ENCODE results near the gene NOSIP. TPM values are rescaled to one million over a fixed set of nuclear protein-coding genes. Genes with fewer than 3 reads are reported as not detected.
A peak's percentile ranks its signal among the peaks of the same experiment; 100 is the strongest.

Gene NOSIP
- total and polyA plus RNA-seq, 9 donors = 31.0 to 70.1 (median 58.7) TPM

- intact Hi-C loops (cut with DNase I) = loop anchor here in 3 of 4 donors (5.0 to 10.0 kb wide), 3 partner anchors 44 to 1859 kb away; partner anchors contain the start of gene ADM5 (in 1 of the 3)
- 6 to 7% (median 6%) methylated on average over 25 to 27 of the region's 27 CpGs for WGBS, 3 donors
Measured at GRCh38 chr19:49593233-49594113, 13.1 kb upstream of the NOSIP start.

GRCh38 chr19:49592486-49593232 lies 12.3 kb upstream of the NOSIP start:
- Histone ChIP-seq H3K27ac (peak overlapping the region in 1 of 2 donors; percentile 45), H3K36me3 (no peaks in the 10 kb centered on the region), H3K27me3 (no peaks in the 10 kb centered on the region), H3K4me3 (peak overlapping the region; percentile 74), H3K4me1 (ENCODE audit: insufficient read depth) (peaks cover 3% of the 10 kb centered on the region), H3K9me3 (peaks cover 0 to 3% of the 10 kb centered on the region in 2 donors)
- TF ChIP-seq EP300 (IDR thresholded peaks at IDR 0.05) (no peak), CTCF (IDR thresholded peaks at IDR 0.05) (no peak), POLR2A (IDR thresholded peaks at IDR 0.05) (no peak)
- intact Hi-C loops (cut with DNase I) = loop anchor here in 3 of 4 donors (5.0 to 10.0 kb wide), 3 partner anchors 45 to 1858 kb away; partner anchors contain the start of gene ADM5 (in 1 of the 3)
- WGBS, 3 donors = 4 to 6% (median 4%) methylated on average over 28 of the region's 28 CpGs
- peak in 1 of 5 donors; percentile 45 for DNase-seq

More at GRCh38 chr19:49593233-49594113, 13.1 kb upstream of the NOSIP start:
- peak; percentile 92 to 94 (median 94) for DNase-seq
- peaks cover 3% of the 10 kb centered on the region for H3K4me1 ChIP-seq (ENCODE audit: insufficient read depth)
- peak overlapping the region; percentile 74 for H3K4me3 ChIP-seq
- peaks cover 0 to 3% of the 10 kb centered on the region in 2 donors for H3K9me3 ChIP-seq
- H3K27me3 ChIP-seq = no peaks in the 10 kb centered on the region
- H3K36me3 ChIP-seq = no peaks in the 10 kb centered on the region
- TF ChIP-seq CTCF (IDR thresholded peaks at IDR 0.05) (no peak), EP300 (IDR thresholded peaks at IDR 0.05) (no peak), POLR2A (IDR thresholded peaks at IDR 0.05) (no peak)
- H3K27ac ChIP-seq = peak overlapping the region in 1 of 2 donors; percentile 51

- Histone ChIP-seq H3K27ac (peak overlapping the region; percentile 75 to 79), H3K36me3 (no peaks in the 10 kb centered on the region), H3K4me1 (ENCODE audit: insufficient read depth) (peaks cover 3% of the 10 kb centered on the region), H3K4me3 (peak overlapping the region; percentile 74), H3K27me3 (no peaks in the 10 kb centered on the region), H3K9me3 (peaks cover 0 to 3% of the 10 kb centered on the region in 2 donors)
- intact Hi-C loops (cut with DNase I) = loop anchor here in 3 of 4 donors (2.0 to 10.0 kb wide), 4 partner anchors 45 to 1857 kb away; partner anchors contain the start of gene ADM5 (in 1 of the 3)
- DNase-seq = peak; percentile 52 to 73 (median 68)
- 1 to 2% (median 2%) methylated on average over 39 to 51 of the region's 51 CpGs for WGBS, 3 donors
- no peak for TF ChIP-seq EP300 (IDR thresholded peaks at IDR 0.05)
- TF ChIP-seq CTCF (IDR thresholded peaks at IDR 0.05) = no peak
Measured at GRCh38 chr19:49591731-49592485, 11.6 kb upstream of the NOSIP start.
